ENCODE data around the gene DCP1B. TPM values are rescaled to one million over a fixed set of nuclear protein-coding genes. Genes with fewer than 3 reads are reported as not detected.

The DCP1B gene
- total and polyA plus RNA-seq, 7 donors = 1.7 to 13.8 (median 9.9) TPM

GRCh38 chr12:1932264-1932777 lies 71.9 kb downstream of the DCP1B start:
- H3K9me3 ChIP-seq = no peaks in the 10 kb centered on the region
- WGBS, 3 donors = 19 to 34% (median 21%) methylated on average over 16 of the region's 16 CpGs
- DNase-seq (no peak), ATAC-seq (peak in 2 of 4 donors; percentile 26 to 40)
- no peak overlapping the region for H3K4me3 ChIP-seq
- H3K4me1 ChIP-seq = peaks cover 48% of the 10 kb centered on the region
- no peaks in the 10 kb centered on the region for H3K27me3 ChIP-seq (ENCODE audit: insufficient read depth in 3 of 3, low read length in 2 of 3)
- H3K27ac ChIP-seq = no peak overlapping the region
- no peaks in the 10 kb centered on the region for H3K36me3 ChIP-seq (ENCODE audit: insufficient read depth in 1 of 2, low read depth in 1 of 2)
- intact Hi-C loops (cut with DNase I) = no loop called here
- TF ChIP-seq CTCF (IDR thresholded peaks at IDR 0.05) = no peak

GRCh38 chr12:1931642-1932041 lies 72.6 kb downstream of the DCP1B start:
- no peaks in the 10 kb centered on the region for H3K27me3 ChIP-seq (ENCODE audit: insufficient read depth in 3 of 3, low read length in 2 of 3)
- WGBS, 3 donors = 84 to 87% (median 87%) methylated on average over 9 of the region's 9 CpGs
- DNase-seq = no peak
- H3K27ac ChIP-seq = no peak overlapping the region
- TF ChIP-seq CTCF (IDR thresholded peaks at IDR 0.05) = no peak
- no peak overlapping the region for H3K4me3 ChIP-seq
- intact Hi-C loops (cut with DNase I) = no loop called here
- no peaks in the 10 kb centered on the region for H3K36me3 ChIP-seq (ENCODE audit: insufficient read depth in 1 of 2, low read depth in 1 of 2)
- peaks cover 48% of the 10 kb centered on the region for H3K4me1 ChIP-seq
- no peaks in the 10 kb centered on the region for H3K9me3 ChIP-seq
- ATAC-seq = no peak

- Histone ChIP-seq H3K4me3 (no peak overlapping the region), H3K27ac (no peak overlapping the region), H3K4me1 (peaks cover 49% of the 10 kb centered on the region), H3K27me3 (ENCODE audit: insufficient read depth in 3 of 3, low read length in 2 of 3) (no peaks in the 10 kb centered on the region), H3K36me3 (ENCODE audit: insufficient read depth in 1 of 2, low read depth in 1 of 2) (no peaks in the 10 kb centered on the region), H3K9me3 (no peaks in the 10 kb centered on the region)
- DNase-seq = no peak
- no peak for ATAC-seq
- 82 to 88% (median 82%) methylated on average over 27 of the region's 27 CpGs for WGBS, 3 donors
- TF ChIP-seq CTCF (IDR thresholded peaks at IDR 0.05) = no peak
- intact Hi-C loops (cut with DNase I) = no loop called here
Measured at GRCh38 chr12:1930803-1931597, 73.3 kb downstream of the DCP1B start.

- no peak overlapping the region for H3K4me3 ChIP-seq
- no peaks in the 10 kb centered on the region for H3K36me3 ChIP-seq (ENCODE audit: insufficient read depth in 1 of 2, low read depth in 1 of 2)
- H3K27me3 ChIP-seq (ENCODE audit: insufficient read depth in 3 of 3, low read length in 2 of 3) = no peaks in the 10 kb centered on the region
- WGBS, 3 donors = 85 to 87% (median 86%) methylated on average over 10 to 11 of the region's 11 CpGs
- H3K9me3 ChIP-seq = no peaks in the 10 kb centered on the region
- TF ChIP-seq CTCF (IDR thresholded peaks at IDR 0.05) = no peak
- ATAC-seq (no peak), DNase-seq (no peak)
- no peak overlapping the region for H3K27ac ChIP-seq
- peaks cover 49% of the 10 kb centered on the region for H3K4me1 ChIP-seq
- intact Hi-C loops (cut with DNase I) = no loop called here
Measured at GRCh38 chr12:1929985-1930802, 74.1 kb downstream of the DCP1B start.
